ENCODE data around the gene SLC37A3. TPM values are rescaled to one million over a fixed set of nuclear protein-coding genes. Genes with fewer than 3 reads are reported as not detected.

SLC37A3 gene
- total and polyA plus RNA-seq, 11 donors = 6.5 to 16.1 (median 9.5) TPM

DNA sequence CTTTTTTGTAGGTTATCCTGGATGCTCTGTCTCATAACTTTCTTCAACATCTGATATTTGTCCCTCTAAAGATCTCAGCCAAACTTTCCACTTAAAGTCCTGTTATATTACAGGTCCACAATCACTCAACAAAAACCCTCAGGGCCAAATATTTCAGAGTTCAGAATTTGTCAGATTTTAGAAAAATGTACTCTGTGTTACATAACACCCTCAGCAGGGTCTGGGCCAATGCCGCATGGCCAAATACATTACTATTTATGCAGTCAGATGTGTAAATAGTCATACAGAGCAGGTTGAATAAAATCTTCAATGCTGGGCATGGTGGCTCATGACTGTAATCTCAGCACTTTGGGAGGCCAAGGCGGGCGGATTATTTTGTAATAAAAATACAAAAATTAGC, 17.0 kb upstream of the SLC37A3 start:
- no peak for ATAC-seq
- Histone ChIP-seq H3K9me3 (no peaks in the 10 kb centered on the region), H3K27me3 (no peaks in the 10 kb centered on the region), H3K4me3 (no peak overlapping the region), H3K36me3 (no peaks in the 10 kb centered on the region), H3K4me1 (no peaks in the 10 kb centered on the region), H3K27ac (no peak overlapping the region)
- no peak for DNase-seq
- TF ChIP-seq POLR2A (IDR thresholded peaks at IDR 0.05) = no peak
- TF ChIP-seq, protein P1, sequence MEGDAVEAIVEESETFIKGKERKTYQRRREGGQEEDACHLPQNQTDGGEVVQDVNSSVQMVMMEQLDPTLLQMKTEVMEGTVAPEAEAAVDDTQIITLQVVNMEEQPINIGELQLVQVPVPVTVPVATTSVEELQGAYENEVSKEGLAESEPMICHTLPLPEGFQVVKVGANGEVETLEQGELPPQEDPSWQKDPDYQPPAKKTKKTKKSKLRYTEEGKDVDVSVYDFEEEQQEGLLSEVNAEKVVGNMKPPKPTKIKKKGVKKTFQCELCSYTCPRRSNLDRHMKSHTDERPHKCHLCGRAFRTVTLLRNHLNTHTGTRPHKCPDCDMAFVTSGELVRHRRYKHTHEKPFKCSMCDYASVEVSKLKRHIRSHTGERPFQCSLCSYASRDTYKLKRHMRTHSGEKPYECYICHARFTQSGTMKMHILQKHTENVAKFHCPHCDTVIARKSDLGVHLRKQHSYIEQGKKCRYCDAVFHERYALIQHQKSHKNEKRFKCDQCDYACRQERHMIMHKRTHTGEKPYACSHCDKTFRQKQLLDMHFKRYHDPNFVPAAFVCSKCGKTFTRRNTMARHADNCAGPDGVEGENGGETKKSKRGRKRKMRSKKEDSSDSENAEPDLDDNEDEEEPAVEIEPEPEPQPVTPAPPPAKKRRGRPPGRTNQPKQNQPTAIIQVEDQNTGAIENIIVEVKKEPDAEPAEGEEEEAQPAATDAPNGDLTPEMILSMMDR (IDR thresholded peaks at IDR 0.05) = no peak
- WGBS, 4 donors = 92 to 93% (median 92%) methylated on average over 3 of the region's 3 CpGs
- intact Hi-C loops (cut with DNase I) = no loop called here

DNA sequence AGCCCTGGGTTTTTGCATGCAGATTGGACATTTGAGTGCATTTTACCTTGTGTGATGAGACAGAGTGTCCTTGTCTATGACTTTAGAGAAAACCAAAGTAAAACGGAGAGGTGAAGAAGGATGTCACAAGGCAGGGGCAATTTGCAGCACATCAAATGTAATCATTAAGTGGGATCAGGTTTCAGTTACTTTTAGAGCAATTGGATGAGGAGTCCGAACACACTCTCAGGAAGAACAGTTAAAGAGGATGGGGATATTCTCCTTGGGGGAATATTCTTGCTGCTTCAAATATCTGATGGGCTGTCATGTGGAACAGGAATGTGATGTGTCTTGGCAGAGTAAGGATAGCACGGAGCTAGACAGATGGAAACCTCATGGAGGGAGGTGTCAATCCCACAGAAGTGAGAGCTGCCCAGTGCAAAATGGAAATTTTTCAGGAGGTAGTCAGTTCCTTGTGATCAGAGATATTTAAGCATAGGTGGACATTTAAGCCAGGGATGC, 6.3 kb upstream of the SLC37A3 start:
- peak overlapping the region in 1 of 12 donors; percentile 54 for H3K4me3 ChIP-seq
- TF ChIP-seq, protein P1 (IDR thresholded peaks at IDR 0.05) = no peak
- no peak for TF ChIP-seq POLR2A (IDR thresholded peaks at IDR 0.05)
- H3K9me3 ChIP-seq = no peaks in the 10 kb centered on the region
- H3K36me3 ChIP-seq = no peaks in the 10 kb centered on the region
- intact Hi-C loops (cut with DNase I) = no loop called here
- 49 to 59% (median 54%) methylated on average over 3 of the region's 3 CpGs for WGBS, 4 donors
- no peak overlapping the region for H3K27ac ChIP-seq
- H3K27me3 ChIP-seq = peaks cover 0 to 38% (median 7%) of the 10 kb centered on the region in 9 donors
- peaks cover 0 to 10% (median 0%) of the 10 kb centered on the region in 12 donors for H3K4me1 ChIP-seq
- DNase-seq (no peak), ATAC-seq (no peak)

DNA sequence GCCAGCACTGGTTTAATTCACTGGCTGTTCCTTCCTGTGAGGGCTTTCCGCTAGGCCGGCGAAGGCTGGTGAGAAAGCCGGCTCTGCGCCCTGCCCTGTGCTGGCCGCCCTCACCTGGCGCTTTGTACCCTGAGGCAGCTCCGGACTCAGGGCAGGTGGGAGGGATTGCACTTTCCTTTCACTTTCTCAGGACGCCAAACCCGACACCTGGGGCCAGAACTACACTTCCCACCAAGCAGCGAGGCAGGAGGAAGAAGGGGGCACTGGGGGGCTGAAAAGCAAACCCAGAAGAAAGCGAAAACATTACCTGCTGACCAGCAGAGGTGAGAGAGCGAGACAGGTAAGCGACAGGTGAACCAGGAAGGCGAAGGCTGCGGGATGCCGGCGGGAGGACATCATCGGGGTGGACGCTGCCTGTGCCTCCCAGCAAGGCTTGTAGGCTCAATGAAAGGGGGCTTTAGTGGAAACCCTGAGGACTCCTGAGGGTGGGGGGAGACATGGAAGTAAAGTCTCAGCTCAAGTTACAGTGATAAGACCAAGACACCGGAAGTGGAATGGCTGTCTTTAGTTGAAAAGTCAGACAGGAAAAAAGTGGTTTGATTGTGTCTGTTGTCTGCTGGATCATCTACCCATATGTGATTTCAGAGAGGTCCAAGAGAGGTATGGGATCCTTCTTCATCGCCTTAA, 5.7 kb upstream of the SLC37A3 start, which contains the start of gene RAB19:
Gene RAB19 (plus strand): TSS at position 181 of the 687 bp plus-strand sequence. CDS start 3,589 bp downstream, outside the sequence.
- Histone ChIP-seq H3K36me3 (no peaks in the 10 kb centered on the region), H3K27ac (peak within 1 kb of the TSS in 1 of 12 donors; percentile 23), H3K9me3 (no peaks in the 10 kb centered on the region), H3K27me3 (peaks cover 0 to 39% (median 7%) of the 10 kb centered on the region in 9 donors), H3K4me3 (peak within 1 kb of the TSS in 7 of 12 donors; percentile 17 to 54 (median 25)), H3K4me1 (peaks cover 0 to 10% (median 0%) of the 10 kb centered on the region in 12 donors)
- 10 to 15% (median 13%) methylated on average over 22 of the region's 22 CpGs for WGBS, 4 donors
- intact Hi-C loops (cut with DNase I) = no loop called here
- peak in 3 of 4 donors; percentile 30 to 48 (median 38) for ATAC-seq
- no peak for DNase-seq
- TF ChIP-seq, protein P1 (IDR thresholded peaks at IDR 0.05) = no peak
- TF ChIP-seq POLR2A (IDR thresholded peaks at IDR 0.05) = no peak

DNA sequence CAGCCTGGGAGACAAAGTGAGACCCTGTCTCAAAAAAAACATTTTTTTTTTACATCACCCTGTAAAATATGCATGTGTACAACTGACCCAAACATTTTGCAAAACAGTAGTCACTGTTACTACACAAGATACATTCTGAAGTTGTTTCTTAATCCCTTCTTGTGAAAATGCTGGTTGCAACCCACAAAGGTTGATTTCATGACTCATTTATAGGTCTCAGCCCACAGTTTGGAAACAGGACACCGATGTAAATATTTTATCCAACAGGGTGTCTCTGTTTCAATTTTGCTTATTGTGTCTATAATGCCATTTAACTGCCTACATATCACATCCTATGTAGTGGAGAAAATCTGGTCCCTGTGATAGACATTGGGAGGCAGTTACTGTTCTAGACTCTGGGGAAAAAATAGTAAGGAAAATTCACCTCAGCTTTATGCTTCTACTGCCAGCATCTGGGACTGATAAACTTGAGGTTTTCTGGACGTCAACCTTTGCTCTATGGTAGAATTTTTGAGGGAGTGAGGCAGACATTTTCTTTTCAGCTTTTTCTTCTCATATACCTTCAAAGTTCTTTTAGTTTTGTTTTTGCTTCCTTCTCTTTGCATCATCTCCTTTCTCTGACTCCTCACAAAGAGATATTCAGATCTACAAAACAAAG, 4.0 kb upstream of the SLC37A3 start:
- WGBS, 4 donors = 74 to 90% (median 85%) methylated on average over 2 of the region's 2 CpGs
- Histone ChIP-seq H3K9me3 (no peaks in the 10 kb centered on the region), H3K4me1 (peaks cover 0 to 21% (median 2%) of the 10 kb centered on the region in 12 donors), H3K4me3 (no peak overlapping the region), H3K27me3 (peaks cover 0 to 39% (median 7%) of the 10 kb centered on the region in 9 donors), H3K36me3 (no peaks in the 10 kb centered on the region), H3K27ac (no peak overlapping the region)
- DNase-seq = no peak
- no peak for TF ChIP-seq POLR2A (IDR thresholded peaks at IDR 0.05)
- TF ChIP-seq, protein P1 (IDR thresholded peaks at IDR 0.05) = no peak
- intact Hi-C loops (cut with DNase I) = no loop called here
- no peak for ATAC-seq

Measured in heart left ventricle (tissue), 16 donors.